ENCODE measurements around the gene BMPER. TPM values are rescaled to one million over a fixed set of nuclear protein-coding genes. Genes with fewer than 3 reads are reported as not detected.

Gene BMPER
- total and polyA plus RNA-seq, 2 of the 8 experiments (the other 6 are each of a cell fraction or from before 2014, with no cell fraction given), result 0.33 to 0.69 TPM

- no peak overlapping the region for H3K56ac ChIP-seq (replicated peaks; ENCODE audit: insufficient read length, low read depth, low read length)
- no peak for DNase-seq (ENCODE audit: low read depth in 1 of 2, low spot score in 2 of 2)
- 59% methylated on average over 4 of the region's 4 CpGs; no CpG with 5 or more reads in 1 of the 2 experiments for WGBS, 2 experiments (ENCODE audit: extremely low coverage in 1 of 2, insufficient coverage in 1 of 2, insufficient read length in 1 of 2, insufficient replicate concordance in 2 of 2, low coverage in 1 of 2, low lambda C conversion rate in 2 of 2, missing lambda C conversion rate in 1 of 2)
- no peak overlapping the region for H3K14ac ChIP-seq (ENCODE audit: insufficient read length)
- peaks cover 5 to 41% (median 23%) of the 10 kb centered on the region in 4 experiments for H3K27me3 ChIP-seq (replicated peaks in 1 of 4; ENCODE audit: control insufficient read depth in 3 of 4, extremely low read depth in 1 of 4, insufficient read depth in 3 of 4, low read length in 3 of 4)
- H3K79me1 ChIP-seq (ENCODE audit: low read depth, low read length), result no peaks in the 10 kb centered on the region
- no peak overlapping the region for H2BK5ac ChIP-seq (ENCODE audit: low read depth, low read length)
- no peak overlapping the region for H2BK12ac ChIP-seq (ENCODE audit: low read depth, low read length)
- peaks cover 4 to 18% (median 10%) of the 10 kb centered on the region in 4 experiments; a peak in 6 of 7 replicates for H3K4me1 ChIP-seq (replicated peaks in 1 of 4; ENCODE audit: control insufficient read depth in 3 of 4, insufficient read depth in 4 of 4, low read length in 3 of 4)
- no peak overlapping the region for H4K91ac ChIP-seq (replicated peaks; ENCODE audit: insufficient read length, low read length)
- FAIRE-seq, result no peak
- H4K20me1 ChIP-seq (replicated peaks in 1 of 2; ENCODE audit: control insufficient read depth in 1 of 2, insufficient read depth in 2 of 2, low read length in 2 of 2), result peaks cover 0 to 6% of the 10 kb centered on the region in 2 experiments
- no peak overlapping the region for H3K9ac ChIP-seq (replicated peaks in 1 of 4; ENCODE audit: extremely low read depth in 1 of 4, low read depth in 3 of 4, low read length in 3 of 4)
- no peak overlapping the region for H3K23ac ChIP-seq (ENCODE audit: insufficient read length)
- peaks cover 16% of the 10 kb centered on the region for H3K23me2 ChIP-seq (ENCODE audit: low read depth, low read length)
- H3K27ac ChIP-seq (ENCODE audit: low read depth, low read length), result no peak overlapping the region
- no peak overlapping the region for H2AK5ac ChIP-seq (ENCODE audit: low read depth, low read length)
- no peak overlapping the region for H4K5ac ChIP-seq (ENCODE audit: insufficient read length, low read depth, low read length)
- no peak overlapping the region for H4K8ac ChIP-seq (ENCODE audit: extremely low read depth, insufficient read depth, low read length)
- H3K4ac ChIP-seq (replicated peaks; ENCODE audit: insufficient read length, low read depth, low read length), result peak overlapping the region; percentile 71
- no peak overlapping the region for H2BK15ac ChIP-seq (ENCODE audit: low read length)
- H3K79me2 ChIP-seq (ENCODE audit: control insufficient read depth in 1 of 2, insufficient read depth in 2 of 2, low read length in 2 of 2), result no peaks in the 10 kb centered on the region
- no peak overlapping the region for H3K18ac ChIP-seq (ENCODE audit: extremely low read depth, low read length)
- no peaks in the 10 kb centered on the region for H3K9me3 ChIP-seq (ENCODE audit: insufficient read depth in 2 of 2, low read depth in 1 of 2, low read length in 1 of 2)
- ChIA-PET CTCF (ENCODE audit: partially characterized antibody) (interaction anchor here (0.8 to 1.7 kb wide), 5 partner anchors 7 to 372 kb away, joined by 3 to 15 read pairs (median 3); no protein-coding TSS in a partner anchor), POLR2A (ENCODE audit: partially characterized antibody) (interaction anchor here (1.2 kb wide), 1 partner anchor 9 kb away, joined by 3 read pairs; no protein-coding TSS in a partner anchor)
- no peak overlapping the region for H3K4me3 ChIP-seq (ENCODE audit: extremely low read depth in 1 of 4, insufficient read depth in 2 of 4, low read depth in 3 of 4, low read length in 4 of 4)
- no peaks in the 10 kb centered on the region for H3K36me3 ChIP-seq (ENCODE audit: control insufficient read depth in 2 of 4, insufficient read depth in 4 of 4, low read length in 3 of 4)
- no peak overlapping the region for H2AFZ ChIP-seq (ENCODE audit: low read length)
- H3K4me2 ChIP-seq (ENCODE audit: insufficient read depth in 1 of 2, low read depth in 2 of 2, low read length in 2 of 2), result peak overlapping the region in 1 of 2 experiments; percentile 93; a peak in 2 of 4 replicates
- no peak overlapping the region for H2BK120ac ChIP-seq (replicated peaks; ENCODE audit: low read depth, low read length)
- no peak overlapping the region for H2BK20ac ChIP-seq (ENCODE audit: low read length)
- TF ChIP-seq EZH2 (IDR thresholded peaks at IDR 0.05; ENCODE audit: low read depth, low read length, severe bottlenecking) (no peak), JUND (IDR thresholded peaks at IDR 0.05; ENCODE audit: low read length) (no peak)
Measured at GRCh38 chr7:33902746-33903145, 2.6 kb upstream of the BMPER start.

All from H1 (cell line).